Measurements from ENCODE around the gene FBXL15. TPM values are rescaled to one million over a fixed set of nuclear protein-coding genes. Genes with fewer than 3 reads are reported as not detected.

The FBXL15 gene
- total and polyA plus RNA-seq, 2 of the 13 experiments (the other 11 are each of a cell fraction or from before 2014, with no cell fraction given): 4.3 to 8.3 TPM

DNA sequence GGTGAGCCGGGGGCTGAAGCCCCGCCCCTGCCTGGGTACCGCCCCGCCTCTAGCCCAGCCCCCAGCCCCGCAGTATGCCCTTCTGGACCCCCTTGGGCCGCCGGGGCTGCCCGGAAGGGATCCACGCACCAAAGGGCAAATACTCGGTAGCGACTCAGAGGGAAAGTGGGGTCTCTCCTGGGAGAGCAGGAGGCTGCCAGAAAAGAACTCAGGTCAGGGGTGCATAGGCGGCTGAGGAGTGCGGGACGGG lies 796 bp downstream of the FBXL15 start (continued):
- TF ChIP-seq, protein P1, sequence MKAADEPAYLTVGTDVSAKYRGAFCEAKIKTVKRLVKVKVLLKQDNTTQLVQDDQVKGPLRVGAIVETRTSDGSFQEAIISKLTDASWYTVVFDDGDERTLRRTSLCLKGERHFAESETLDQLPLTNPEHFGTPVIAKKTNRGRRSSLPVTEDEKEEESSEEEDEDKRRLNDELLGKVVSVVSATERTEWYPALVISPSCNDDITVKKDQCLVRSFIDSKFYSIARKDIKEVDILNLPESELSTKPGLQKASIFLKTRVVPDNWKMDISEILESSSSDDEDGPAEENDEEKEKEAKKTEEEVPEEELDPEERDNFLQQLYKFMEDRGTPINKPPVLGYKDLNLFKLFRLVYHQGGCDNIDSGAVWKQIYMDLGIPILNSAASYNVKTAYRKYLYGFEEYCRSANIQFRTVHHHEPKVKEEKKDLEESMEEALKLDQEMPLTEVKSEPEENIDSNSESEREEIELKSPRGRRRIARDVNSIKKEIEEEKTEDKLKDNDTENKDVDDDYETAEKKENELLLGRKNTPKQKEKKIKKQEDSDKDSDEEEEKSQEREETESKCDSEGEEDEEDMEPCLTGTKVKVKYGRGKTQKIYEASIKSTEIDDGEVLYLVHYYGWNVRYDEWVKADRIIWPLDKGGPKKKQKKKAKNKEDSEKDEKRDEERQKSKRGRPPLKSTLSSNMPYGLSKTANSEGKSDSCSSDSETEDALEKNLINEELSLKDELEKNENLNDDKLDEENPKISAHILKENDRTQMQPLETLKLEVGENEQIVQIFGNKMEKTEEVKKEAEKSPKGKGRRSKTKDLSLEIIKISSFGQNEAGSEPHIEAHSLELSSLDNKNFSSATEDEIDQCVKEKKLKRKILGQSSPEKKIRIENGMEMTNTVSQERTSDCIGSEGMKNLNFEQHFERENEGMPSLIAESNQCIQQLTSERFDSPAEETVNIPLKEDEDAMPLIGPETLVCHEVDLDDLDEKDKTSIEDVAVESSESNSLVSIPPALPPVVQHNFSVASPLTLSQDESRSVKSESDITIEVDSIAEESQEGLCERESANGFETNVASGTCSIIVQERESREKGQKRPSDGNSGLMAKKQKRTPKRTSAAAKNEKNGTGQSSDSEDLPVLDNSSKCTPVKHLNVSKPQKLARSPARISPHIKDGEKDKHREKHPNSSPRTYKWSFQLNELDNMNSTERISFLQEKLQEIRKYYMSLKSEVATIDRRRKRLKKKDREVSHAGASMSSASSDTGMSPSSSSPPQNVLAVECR (CRISPR knock-in tag; IDR thresholded peaks at IDR 0.05; ENCODE audit: borderline replicate concordance): no peak
- TF ChIP-seq, protein P2, sequence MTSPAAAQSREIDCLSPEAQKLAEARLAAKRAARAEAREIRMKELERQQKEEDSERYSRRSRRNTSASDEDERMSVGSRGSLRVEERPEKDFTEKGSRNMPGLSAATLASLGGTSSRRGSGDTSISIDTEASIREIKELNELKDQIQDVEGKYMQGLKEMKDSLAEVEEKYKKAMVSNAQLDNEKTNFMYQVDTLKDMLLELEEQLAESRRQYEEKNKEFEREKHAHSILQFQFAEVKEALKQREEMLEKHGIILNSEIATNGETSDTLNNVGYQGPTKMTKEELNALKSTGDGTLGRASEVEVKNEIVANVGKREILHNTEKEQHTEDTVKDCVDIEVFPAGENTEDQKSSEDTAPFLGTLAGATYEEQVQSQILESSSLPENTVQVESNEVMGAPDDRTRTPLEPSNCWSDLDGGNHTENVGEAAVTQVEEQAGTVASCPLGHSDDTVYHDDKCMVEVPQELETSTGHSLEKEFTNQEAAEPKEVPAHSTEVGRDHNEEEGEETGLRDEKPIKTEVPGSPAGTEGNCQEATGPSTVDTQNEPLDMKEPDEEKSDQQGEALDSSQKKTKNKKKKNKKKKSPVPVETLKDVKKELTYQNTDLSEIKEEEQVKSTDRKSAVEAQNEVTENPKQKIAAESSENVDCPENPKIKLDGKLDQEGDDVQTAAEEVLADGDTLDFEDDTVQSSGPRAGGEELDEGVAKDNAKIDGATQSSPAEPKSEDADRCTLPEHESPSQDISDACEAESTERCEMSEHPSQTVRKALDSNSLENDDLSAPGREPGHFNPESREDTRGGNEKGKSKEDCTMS (CRISPR knock-in tag; conservative IDR thresholded peaks at IDR 0.05): no peak
- no peak for TF ChIP-seq IRF2 (CRISPR knock-in tag; IDR thresholded peaks at IDR 0.05)
- TF ChIP-seq SATB2 (CRISPR knock-in tag; IDR thresholded peaks at IDR 0.05): no peak
- TF ChIP-seq ZBTB10 (CRISPR knock-in tag; IDR thresholded peaks at IDR 0.05; ENCODE audit: borderline replicate concordance): no peak
- TF ChIP-seq SUZ12 (IDR thresholded peaks at IDR 0.05; ENCODE audit: low read depth, low read length): no peak
- TF ChIP-seq ZNF501 (CRISPR knock-in tag; IDR thresholded peaks at IDR 0.05): peak; percentile 64
- 0 out of 2 replicates have a peak, but pooled peaks have one; percentile 27 for TF ChIP-seq ARNT2 (CRISPR knock-in tag; IDR thresholded peaks at IDR 0.05; ENCODE audit: low read depth)
- TF ChIP-seq ZNF709 (CRISPR knock-in tag; IDR thresholded peaks at IDR 0.05): no peak
- TF ChIP-seq PTBP1 (IDR thresholded peaks at IDR 0.05; ENCODE audit: low read depth, low read length, poor library complexity, severe bottlenecking): peak; percentile 13
- TF ChIP-seq ZNF703 (CRISPR knock-in tag; IDR thresholded peaks at IDR 0.05; ENCODE audit: borderline replicate concordance): no peak
- no peak for TF ChIP-seq CCAR2 (optimal IDR thresholded peaks at IDR 0.05; ENCODE audit: low read depth, low read length)
- TF ChIP-seq ZNF749 (CRISPR knock-in tag; IDR thresholded peaks at IDR 0.05; ENCODE audit: borderline replicate concordance): no peak
- 0 out of 2 replicates have a peak, but pooled peaks have one; percentile 12 for TF ChIP-seq ZC3H13 (CRISPR knock-in tag; IDR thresholded peaks at IDR 0.05)
- peak; percentile 70; the same call in 1 of the 2 replicates for TF ChIP-seq ZNF569 (CRISPR knock-in tag; IDR thresholded peaks at IDR 0.05; ENCODE audit: borderline replicate concordance)
- TF ChIP-seq, protein P3, sequence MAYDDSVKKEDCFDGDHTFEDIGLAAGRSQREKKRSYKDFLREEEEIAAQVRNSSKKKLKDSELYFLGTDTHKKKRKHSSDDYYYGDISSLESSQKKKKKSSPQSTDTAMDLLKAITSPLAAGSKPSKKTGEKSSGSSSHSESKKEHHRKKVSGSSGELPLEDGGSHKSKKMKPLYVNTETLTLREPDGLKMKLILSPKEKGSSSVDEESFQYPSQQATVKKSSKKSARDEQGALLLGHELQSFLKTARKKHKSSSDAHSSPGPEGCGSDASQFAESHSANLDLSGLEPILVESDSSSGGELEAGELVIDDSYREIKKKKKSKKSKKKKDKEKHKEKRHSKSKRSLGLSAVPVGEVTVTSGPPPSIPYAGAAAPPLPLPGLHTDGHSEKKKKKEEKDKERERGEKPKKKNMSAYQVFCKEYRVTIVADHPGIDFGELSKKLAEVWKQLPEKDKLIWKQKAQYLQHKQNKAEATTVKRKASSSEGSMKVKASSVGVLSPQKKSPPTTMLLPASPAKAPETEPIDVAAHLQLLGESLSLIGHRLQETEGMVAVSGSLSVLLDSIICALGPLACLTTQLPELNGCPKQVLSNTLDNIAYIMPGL (CRISPR knock-in tag; IDR thresholded peaks at IDR 0.05; ENCODE audit: borderline replicate concordance in 1 of 2, low read depth in 1 of 2): 0 out of 4 replicates have a peak, but pooled peaks of 1 of the 2 experiments have one; percentile 22

All from HepG2 (cell line).